CD4-positive, alpha-beta T cell treated with Interferon alpha-2 for 1 hour (primary cell): ENCODE results near the gene EXOC2.

ENCODE experiments used
- DNase-seq, 2 donors: peaks; one replicate each; pipeline ENCODE4 v3.0.0-alpha.2; 2020 to 2022

Gene EXOC2

DNA sequence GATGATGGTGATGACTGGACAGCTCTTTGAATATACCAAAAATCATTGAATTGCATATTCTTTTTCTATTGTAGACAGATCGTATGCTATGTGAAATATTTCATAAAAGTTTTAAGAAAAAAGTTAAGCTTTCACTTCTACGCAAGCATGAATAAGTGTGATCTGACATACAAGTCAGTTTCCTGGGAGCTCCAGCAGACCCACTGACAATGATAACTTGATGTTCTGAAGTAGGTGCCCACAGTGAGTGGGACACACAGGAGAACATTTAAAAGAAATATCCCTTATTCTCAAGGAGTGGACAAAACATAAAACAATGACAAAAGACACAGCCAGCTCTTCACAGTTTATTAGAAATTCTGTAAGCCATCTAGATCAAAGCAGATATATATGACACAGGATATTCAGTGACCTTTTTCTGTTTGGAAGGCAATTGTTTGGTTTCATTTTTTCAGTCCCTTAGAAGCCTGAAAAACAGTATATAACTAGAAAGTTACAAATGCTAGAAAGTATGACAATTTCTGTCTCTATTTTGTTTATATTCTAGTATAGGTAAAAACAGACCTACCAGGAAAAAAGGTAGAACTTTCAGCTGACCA, 200.0 kb downstream of the EXOC2 start:
- peak in 1 of 2 donors; percentile 26 for DNase-seq

DNA sequence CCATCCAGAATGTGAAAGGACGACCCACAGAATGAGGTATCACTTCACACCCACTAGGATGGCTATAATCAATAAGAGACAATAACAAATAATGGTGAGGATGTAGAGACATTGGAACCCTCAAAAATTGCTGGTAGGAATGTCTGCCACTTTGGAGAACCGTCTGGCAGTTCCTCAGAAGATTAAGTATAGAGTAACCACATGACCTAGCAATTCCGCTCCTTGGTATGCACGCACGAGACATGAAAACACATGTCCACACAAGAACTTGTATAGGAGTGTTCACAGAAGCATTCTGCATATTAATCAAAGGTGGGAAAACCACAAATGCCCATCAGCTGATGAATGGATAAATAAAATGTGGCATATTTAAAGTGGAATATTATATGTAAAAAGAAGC, 200.8 kb downstream of the EXOC2 start:
- no peak for DNase-seq

DNA sequence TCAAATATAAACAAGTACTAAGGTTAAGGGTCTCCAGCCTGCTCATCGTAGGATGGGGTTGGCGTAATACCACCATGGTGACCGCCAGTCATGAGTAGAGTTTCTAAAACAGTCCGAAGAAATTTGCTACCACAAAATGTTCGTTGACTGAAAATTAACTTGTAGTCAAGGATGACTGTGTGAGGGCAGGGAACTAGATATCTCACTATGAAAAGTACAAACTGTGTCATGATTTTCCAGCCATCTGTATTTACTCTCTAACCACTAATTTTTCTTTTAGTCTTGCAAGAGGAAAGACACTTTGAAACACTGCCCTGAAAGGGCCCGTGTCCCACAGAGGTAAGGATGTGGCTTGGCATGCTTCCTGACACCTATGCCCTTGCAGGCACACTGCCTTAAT, 201.7 kb downstream of the EXOC2 start:
- peak in 1 of 2 donors; percentile 44 for DNase-seq

DNA sequence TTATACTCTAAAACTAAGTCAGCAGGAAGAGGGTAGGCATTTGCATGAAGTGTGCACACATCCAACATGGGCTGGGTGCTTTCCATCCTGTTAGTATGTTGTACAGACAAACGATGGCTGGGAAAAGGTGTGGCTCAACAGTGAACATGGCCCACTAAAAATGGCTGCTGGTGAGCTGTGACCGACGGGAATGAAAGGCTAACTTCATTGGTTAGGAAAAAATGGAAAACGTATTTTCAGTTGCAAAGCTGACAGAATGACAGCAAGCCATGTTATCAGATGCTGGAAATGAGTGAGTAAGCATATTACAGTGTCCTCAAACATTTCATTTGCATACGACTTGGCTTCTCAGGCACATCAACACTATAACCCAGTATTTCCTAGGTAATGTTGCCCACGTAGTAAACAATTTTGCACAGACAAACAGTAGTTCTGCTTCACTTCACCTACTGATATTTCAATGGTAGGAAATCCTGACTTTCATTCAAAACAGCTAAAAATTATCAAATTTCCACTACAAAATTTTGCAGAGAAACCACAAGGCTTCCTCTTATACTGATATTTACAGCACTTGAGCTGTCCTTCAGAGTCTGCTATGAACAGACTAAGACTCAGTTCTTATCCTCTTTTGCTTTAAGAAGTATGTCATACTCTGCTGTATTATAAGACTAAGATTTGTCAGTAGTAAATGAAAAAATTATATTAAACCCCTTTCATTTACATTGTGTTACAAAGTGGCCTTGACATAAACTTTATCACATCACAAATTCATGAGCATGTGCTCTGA, 202.5 kb downstream of the EXOC2 start:
- DNase-seq: peak in 1 of 2 donors; percentile 21

DNA sequence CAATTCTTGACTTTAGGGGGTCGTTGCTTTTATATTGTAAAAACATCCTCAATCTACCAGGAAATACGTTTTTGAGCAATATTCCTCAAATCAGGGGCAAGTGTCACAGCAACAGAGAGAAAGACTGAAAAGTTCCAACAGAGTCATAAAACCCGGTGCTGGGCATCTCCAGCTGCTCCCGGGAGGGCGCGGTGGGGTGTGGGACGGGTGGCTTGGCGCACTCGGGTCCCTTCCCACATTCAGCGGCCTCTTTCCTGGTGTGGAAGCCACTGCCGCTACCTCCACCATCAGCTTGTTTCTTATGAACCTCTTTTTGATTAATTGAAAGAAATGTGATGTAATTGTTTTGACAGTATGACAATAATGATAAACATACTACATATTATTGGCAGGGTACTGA, 203.2 kb downstream of the EXOC2 start:
- no peak for DNase-seq

DNA sequence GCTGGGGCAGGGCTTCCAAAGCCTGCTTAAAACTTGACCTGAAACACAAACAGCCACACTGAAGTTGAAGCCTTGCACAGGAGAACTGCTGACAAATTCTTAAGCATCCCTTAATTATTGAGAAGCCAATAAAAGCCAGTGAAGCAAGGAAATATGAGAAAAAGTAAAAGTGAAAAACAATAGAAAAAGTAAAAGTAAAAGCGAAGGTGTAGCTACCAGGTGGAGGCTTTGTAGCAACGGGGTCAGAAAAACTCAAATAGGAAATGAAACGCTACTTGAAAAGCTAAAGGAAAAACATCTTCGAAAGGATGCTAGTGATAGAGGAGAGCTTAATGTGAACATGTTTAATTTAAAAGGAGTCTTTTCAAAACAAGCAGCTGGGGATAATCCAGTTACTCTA, 203.9 kb downstream of the EXOC2 start:
- peak in 1 of 2 donors; percentile 17 for DNase-seq

DNA sequence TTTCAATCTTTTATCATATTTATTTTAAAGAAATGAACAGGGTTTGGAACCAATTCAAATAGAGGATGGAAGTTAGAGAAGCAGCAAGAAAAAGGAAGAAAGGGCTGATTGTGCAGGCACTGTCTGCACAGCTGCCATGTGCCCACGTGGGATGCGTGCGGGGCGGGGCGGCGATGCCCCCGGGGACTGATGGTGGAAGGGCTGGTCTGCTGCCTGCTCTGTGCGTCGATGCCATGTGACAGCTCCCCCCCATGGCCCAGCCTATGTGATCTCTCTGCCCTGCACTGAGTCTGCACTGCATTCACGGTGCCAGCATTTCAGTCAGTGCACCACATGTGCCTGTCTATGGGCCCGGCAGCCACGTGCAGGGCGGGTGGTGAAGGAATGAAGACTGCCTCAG, 205.0 kb downstream of the EXOC2 start:
- peak in 1 of 2 donors; percentile 65 for DNase-seq

DNA sequence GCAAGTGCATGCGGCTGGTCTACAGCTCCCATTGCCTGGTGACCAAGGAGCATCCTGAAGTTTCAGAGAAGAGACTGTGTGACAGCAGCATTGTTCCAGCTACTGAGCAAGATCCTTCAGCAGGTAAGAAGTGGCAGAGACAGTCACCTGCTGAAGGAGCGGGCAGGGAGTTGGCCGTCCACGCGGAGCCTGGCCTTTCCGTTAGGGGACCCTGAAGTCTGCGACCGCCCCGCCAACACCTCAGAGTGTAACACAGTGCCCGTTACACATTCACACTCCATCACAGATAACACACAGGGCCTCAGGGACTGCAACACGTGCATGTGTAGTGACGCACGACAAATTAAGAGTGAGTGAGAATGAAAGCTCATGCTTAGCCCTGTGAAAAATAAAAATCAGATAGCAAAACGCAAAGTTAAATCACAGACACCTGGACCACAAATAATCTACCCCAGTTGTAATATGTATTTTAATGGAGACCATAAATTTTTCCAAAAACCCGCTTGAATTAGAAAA, 207.2 kb downstream of the EXOC2 start:
- no peak for DNase-seq

DNA sequence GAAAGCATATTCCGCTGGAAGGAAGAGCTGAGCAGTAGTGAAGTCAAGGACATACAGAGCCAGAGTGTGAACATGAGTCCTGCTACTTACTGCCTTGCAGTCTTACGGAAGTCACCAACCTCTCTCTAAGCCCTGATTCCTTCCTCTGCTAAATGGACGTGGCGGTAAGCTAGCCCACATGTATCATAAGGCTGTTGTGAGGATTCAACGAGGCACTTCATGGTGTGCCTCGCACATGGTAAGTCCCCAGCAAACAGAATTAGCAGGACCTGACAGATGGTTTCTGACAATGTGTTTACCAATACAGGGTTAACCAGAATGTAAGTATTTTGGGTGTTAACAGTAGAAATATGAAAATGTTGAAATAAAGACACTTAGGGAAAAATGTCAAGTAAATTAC, 208.2 kb downstream of the EXOC2 start:
- no peak for DNase-seq

DNA sequence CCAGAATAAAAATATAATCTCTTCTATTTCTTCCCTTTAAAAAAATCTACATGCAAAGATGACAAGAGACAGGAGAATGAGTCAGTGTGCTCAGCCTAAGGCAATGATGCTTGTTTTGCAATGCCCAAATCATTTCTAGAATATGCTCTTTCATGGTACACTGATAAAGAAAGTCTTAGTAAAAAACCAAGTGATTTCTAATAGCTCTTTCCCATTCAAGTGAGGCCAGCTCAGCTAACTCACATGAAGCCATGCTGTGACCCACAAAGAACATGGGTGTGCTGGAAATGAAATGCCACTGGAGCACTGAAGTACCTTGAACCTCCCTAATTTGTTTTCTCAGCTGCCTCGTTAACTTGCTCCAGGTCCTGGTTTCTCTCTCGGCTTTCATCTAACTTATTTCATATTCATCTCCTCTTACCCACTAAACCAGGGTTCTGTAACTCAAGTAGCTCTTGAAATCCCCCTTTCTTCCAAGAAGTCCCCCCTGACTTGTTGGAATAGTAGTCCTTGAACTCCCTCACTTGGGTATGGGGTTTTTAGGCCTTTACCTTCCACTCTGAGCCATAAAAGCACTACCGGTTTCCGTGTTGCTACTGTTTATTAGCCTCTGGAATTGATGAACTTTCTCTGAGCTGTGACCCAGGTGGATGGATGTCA, 208.7 kb downstream of the EXOC2 start:
- no peak for DNase-seq

DNA sequence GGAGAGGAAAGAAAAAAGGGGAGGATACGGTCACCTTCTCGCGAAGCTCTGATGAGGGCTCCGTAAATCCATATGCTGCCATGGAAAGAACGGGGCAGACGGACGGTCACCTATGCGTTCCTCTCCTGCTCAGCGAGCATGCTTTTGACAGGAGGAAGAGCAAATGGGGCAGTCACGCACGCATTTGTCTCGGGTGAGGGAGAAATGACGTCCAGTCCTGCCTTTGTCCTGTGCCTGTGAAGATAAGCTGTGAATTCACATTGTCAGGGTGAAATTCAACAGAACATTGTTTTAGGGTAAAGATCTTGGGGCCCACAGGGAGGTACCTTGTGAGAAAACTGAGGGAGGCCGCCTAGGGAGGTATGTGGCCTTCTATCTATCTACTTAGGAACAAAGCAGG, 217.6 kb downstream of the EXOC2 start:
- no peak for DNase-seq

DNA sequence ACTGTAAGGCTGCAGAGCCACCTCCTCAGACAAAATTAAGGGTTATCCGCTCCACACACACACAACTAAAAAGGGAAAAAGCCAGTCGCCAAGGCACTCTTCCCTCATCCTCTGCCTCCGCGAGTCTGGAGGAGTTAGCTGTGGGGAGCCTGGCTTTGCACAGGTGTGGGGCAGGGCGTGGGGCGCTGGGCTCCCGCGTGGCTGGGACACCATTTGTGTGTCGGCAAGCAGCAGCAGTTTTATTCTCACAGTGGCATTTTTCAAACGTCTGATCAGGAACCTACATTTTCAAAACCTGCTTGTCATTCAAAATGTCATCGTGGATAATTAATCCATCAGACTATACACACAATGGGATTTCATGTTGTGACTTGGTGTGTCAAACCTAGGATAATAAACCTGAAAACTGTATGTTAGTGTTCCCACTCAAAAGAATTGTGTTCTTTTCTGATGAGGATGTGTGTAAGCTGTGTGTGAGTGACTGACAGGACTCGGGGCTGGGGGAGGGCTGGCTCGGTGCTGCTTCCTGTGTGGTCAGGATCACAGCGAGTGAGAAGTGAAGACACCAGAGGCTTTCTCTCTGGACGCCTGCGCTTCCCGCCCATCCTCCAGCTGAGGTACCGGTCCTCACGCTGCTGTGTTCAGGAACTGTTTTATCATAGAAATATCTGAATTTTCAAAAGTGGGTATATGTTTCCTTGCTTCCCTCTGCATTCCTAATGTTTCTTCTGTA, 218.3 kb downstream of the EXOC2 start:
- peak; percentile 59 to 73 for DNase-seq

DNA sequence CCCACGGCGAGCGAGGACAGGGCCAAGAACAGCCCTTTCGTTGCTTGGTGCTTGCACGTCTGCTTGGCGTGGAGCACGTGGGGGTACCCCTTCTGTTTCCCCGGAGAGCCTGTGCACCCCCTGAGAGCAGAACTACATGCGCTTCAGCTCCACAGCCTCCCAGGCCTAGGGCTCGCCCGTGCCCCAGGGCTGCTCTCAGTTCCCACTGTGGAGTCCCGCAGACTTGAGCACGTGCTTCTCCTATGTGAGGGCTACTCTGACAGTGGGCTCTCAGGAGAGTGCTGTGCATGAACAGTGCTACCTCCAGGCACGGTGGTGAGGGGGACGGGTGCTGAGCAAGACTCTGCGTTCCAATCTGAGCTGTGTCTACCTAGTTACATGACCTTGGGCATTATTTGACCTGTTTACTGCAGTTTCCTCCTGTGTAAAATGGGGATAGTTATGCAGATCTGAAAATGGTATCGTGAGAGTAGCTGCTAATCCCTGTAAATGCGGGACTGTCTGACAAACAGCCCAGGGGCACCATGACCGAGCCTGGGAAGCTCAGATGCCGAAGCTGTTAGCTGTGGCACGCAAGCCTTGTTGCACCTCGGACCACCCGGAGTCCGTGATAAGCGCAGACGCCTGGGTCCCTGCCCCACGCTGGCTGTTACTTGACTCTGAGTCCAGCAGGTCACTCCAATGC, 219.0 kb downstream of the EXOC2 start:
- no peak for DNase-seq

DNA sequence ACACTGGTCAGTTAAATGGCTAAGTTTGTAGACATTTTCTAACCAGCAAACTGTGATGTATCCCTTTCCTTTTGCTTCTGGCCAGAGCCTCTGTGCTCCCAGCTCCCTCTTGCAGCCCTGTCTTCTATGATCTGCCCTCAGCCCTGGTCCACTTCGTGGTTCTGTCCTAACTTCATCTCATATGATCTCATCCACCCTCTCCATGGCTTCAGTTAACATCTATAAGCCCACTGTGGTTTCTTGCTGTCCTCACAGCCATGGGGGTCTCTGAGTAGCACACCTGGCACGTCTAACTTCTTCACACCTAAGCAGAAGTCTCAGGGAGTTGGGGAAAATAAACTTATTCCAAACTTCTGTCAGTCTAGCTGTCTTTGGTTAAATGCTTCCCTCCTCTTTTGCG, 219.6 kb downstream of the EXOC2 start:
- no peak for DNase-seq

DNA sequence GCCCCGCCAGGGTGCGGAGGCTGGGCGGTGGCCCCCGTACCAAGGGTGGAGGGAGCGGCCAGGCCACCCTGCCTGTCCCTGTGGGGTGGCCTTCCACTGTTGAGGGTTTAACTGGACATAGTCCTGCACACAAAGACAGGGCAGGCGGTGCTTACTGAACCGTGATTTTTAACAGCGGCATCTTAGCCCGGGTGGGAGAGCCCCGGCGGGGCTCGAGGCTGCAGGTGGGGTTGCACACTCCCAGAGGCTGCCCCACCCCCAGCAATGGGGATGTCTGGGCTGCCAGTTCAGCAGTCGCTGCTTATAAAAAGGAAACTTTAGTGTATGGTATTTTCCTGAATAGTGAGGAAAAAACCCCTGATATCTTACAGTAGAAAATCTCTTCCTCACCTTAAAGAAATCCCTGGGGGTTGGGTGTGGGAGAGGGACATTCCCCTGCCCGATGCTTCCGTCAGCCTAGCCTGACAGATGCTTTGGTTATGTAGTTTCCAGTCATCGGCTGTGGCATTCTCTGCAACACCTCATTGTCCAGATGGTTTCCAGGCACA, 222.0 kb downstream of the EXOC2 start:
- DNase-seq: no peak

DNA sequence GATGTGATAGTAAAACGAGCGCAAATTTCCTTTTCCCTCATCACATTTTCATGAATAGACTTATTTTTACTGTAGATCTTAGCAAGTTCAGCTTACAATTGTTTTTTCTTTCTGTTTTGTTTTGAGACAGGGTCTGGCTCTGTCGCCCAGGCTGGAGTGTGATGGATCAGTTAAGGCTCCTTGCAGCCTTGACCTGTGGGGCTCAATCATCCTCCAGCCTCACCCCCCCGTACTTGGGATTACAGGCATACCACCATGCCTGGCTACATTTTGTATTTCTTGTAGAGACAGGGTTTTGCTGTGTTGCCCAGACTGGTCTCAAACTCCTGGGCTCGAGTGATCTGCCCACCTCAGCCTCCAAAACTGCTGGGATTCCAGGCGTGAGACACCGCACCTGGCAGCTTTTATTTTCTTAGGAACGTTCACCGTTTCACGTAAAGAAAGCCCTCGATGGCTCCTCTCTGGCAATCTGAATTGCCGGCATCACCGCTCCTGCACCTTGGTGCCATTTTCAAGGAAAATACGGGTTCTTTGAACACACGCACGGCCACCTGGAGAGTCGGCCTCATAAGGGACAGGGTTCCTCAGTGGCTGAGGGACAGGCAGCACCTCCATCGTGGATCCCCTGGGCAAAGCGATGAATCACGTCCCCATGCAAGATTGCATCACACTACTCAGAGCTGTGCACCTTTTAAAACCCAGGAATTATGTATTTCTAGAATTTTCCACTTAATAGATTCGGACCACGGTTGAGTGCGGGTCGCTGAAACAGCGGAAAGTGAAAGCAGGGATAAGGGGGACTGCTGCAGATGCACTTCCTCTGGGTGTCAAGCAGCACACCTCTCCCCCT, 222.7 kb downstream of the EXOC2 start:
- DNase-seq: no peak

DNA sequence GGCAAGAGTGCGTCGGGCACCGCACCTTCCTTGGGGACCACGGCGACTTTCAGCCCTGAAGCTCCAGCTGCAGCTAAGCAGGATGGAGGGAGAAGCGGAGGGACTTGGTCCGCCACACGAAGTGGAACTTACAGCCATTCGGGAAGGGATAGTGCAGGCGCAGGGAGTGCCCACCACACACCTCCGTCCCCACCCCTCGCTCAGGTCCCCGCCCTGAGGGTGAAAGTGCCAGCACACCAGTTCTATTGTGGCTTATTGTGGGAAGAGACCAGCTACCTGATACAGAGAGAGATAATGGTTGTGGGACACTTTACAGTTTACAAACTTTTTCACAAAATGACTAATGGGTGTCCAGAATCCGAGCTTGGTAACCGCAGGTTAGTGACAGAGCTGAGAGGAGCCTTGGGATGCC, 225.3 kb downstream of the EXOC2 start:
- DNase-seq: no peak

DNA sequence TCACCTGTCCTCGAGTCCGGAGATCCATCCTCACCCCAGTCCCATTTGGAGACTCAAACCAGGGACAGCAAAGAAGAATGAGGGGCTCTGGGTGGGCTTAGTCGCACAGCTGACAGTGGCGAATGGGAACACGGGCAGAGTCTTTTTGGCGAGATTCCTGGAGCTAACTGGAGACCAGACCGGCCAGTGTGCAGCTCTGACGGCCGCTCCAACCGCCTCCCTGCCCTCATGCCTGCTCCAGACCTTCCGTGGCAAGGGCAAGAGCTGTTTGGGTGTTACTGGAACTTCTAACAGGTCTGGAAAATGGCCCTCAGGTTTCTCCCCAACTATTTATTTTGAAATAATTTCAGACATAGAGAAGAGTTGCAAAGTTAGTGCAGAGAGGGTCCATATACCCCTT, 225.8 kb downstream of the EXOC2 start:
- no peak for DNase-seq

DNA sequence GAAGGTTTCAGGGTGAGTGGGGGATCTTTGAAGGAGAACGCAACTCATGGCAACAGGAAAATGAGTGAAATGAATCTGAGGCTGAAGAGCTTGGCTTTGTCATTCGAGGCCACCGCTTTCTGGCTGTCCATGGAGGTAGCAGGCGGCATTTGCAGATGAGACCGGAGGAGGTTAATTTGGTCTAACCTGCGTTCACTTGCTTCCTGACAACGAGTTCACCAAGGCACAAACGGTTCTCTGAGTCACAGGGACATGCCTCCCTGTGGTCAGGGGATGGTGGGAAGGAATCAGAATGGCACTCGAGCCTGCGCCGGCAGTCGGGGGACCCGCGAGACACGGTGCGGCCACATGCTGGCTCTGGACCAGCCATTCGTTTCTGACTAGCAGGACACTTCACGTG, 226.4 kb downstream of the EXOC2 start:
- DNase-seq: no peak

DNA sequence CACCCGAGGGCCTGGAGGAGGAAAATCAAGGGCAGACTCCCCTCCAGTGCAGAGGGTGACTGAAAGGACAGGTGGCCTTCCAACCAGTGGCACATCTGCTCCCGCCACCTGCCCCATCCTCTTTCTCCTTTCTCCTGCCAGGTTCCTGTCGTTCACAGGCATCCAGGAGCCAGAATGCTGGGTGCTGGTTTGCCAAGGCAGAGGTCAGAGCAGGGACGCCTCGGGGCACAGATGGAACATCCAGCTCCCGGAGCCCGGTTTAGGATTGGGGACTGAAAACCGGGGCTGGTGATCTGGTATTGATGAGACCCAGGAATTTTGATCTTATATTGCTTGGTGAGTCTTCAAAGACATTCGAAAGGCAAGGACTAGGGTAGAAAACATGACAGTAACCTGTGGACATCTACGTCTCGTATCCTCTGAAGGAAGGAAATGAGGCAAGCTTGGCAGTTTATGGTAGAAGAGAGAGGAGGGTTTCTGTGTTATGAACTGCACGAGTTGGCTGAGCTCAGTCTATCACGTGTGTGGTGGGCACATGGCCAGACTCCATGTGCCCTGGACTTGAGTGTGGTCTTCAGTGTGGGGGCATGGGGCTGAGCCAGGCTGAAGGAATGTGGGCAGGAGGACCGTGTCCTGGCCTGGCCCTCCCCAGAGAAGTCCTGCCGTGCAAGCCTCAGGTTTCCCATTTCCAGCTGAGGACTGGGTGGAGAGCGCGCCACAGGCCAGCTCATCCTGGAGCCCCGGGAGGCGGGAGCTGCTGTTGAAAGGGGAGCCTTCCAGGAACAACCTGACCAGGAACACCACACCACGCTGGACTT, 227.2 kb downstream of the EXOC2 start:
- no peak for DNase-seq
